OCI-LY3 (cell line): Measurements from ENCODE around the gene RSBN1.

Source experiments
- H2AFZ ChIP-seq: fragments of 200-600, 300-600 bp; shearing (Covaris generic); 2 replicates; pipeline ENCODE4 v1.6.0; 2014; ENCODE audit warnings: antibody characterized with exemption, low read depth, low read length
- H3K27ac ChIP-seq: fragments of 200-600, 300-600 bp; sonication (generic); 2 replicates; pipeline ENCODE4 v1.5.1; 2014; ENCODE audit warnings: mild to moderate bottlenecking, low read length, moderate library complexity, mixed read lengths
- H3K27me3 ChIP-seq: fragments of 200-600, 300-600 bp; sonication (generic); 2 replicates; pipeline ENCODE4 v1.6.1; 2014; ENCODE audit warnings: low read depth, low read length, mixed read lengths
- H3K36me3 ChIP-seq: fragments of 200-600, 300-600 bp; sonication (generic); replicated peaks from 2 replicates; pipeline ENCODE3; 2014; ENCODE audit warnings: low read depth, low read length, mixed read lengths
- H3K4me1 ChIP-seq: fragments of 300-600, 200-600 bp; sonication (generic); 2 replicates; pipeline ENCODE4 v1.6.1; 2014; ENCODE audit warnings: low read length, mixed read lengths
- H3K4me2 ChIP-seq: fragments of 200-600, 300-600 bp; sonication (generic); 2 replicates; pipeline ENCODE4 v1.6.1; 2014; ENCODE audit warnings: low read length, mixed read lengths
- H3K4me3 ChIP-seq: fragments of 300-600, 200-600 bp; sonication (generic); 2 replicates; pipeline ENCODE4 v1.5.1; 2014; ENCODE audit warnings: antibody characterized with exemption, mild to moderate bottlenecking, low read length, moderate library complexity
- H3K79me2 ChIP-seq: fragments of 300-600, 200-600 bp; shearing (Covaris generic); 2 replicates; pipeline ENCODE4 v1.6.1; 2014; ENCODE audit warnings: mild to moderate bottlenecking, low read length, mixed read lengths
- H3K9ac ChIP-seq: fragments of 300-600, 200-600 bp; shearing (Covaris generic); 2 replicates; pipeline ENCODE4 v1.6.0; 2014; ENCODE audit warnings: mild to moderate bottlenecking, low read length, moderate library complexity
- H3K9me3 ChIP-seq: fragments of 200-600, 300-600 bp; shearing (Covaris generic); 2 replicates; pipeline ENCODE4 v1.6.1; 2014; ENCODE audit warnings: low read length, mixed read lengths; ENCODE audit not compliant: insufficient read depth
- H4K20me1 ChIP-seq: fragments of 200-600, 300-600 bp; sonication (generic); 2 replicates; pipeline ENCODE4 v1.6.1; 2016; ENCODE audit warnings: low read length, mixed read lengths; ENCODE audit not compliant: insufficient read depth
- CTCF ChIP-seq: fragments of 200-600, 300-600 bp; sonication (generic); IDR thresholded peaks from 2 replicates; pipeline ENCODE4 v1.5.1; 2014; ENCODE audit warnings: antibody characterized with exemption, low read length, low read depth
- EZH2phosphoT487 ChIP-seq: fragments of 200-600 bp; shearing (Covaris generic); IDR thresholded peaks from 2 replicates; pipeline ENCODE4 v1.6.1; 2018; ENCODE audit warnings: antibody characterized with exemption, mixed run types, low read depth

Gene RSBN1

DNA sequence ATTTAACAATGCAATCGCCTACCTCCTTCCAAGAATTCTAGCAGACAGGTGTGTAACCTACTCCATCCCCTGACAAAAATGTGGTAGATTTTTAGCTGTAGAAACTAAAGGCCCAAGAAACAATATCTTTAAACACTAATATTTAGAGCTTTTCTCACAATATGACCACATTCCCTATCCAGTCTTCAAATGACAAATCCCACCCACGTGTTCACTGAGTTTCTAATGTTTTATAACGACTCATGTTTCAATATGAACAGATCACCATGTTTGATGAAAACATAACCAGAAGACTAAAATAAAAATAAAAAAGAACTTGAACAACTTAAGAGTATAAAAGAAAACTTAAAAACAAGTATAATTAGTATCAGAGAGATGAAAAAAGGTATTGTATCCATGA, 24.6 kb downstream of the RSBN1 start:
- no peak overlapping the region for H2AFZ ChIP-seq

DNA sequence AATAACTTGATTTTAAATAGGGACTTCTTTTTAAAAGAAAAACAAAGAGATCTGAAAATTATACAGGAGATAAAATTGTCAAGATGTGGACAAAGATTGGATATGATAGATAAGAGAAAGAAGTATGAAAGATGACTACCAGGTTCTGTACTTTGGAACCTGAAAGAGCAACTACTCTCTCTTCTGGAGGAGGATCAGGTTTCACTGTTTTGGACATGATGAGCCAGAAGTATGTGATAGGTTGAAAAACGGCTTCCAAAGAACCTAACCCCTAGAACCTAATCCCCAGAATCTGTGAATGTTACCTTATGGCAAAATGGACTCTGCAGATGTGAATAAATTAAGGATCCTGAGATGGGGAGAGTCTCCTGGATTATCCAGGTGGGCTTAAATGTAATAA, 26.2 kb downstream of the RSBN1 start:
- H3K79me2 ChIP-seq: peaks cover 59% of the 10 kb centered on the region
- peaks cover 3% of the 10 kb centered on the region for H3K36me3 ChIP-seq
- TF ChIP-seq EZH2phosphoT487 (no peak), CTCF (no peak)
- peaks cover 23% of the 10 kb centered on the region for H3K4me1 ChIP-seq
- peaks cover 10% of the 10 kb centered on the region; the same call in 1 of the 2 replicates for H4K20me1 ChIP-seq
- no peaks in the 10 kb centered on the region for H3K9me3 ChIP-seq
- H2AFZ ChIP-seq: no peak overlapping the region
- no peak overlapping the region for H3K9ac ChIP-seq
- H3K4me3 ChIP-seq: no peak overlapping the region
- H3K4me2 ChIP-seq: no peak overlapping the region
- no peak overlapping the region for H3K27ac ChIP-seq
- no peaks in the 10 kb centered on the region for H3K27me3 ChIP-seq

More for the DNA sequence above, 24.6 kb downstream of the RSBN1 start:
- H3K79me2 ChIP-seq: peaks cover 49% of the 10 kb centered on the region
- no peak overlapping the region for H3K27ac ChIP-seq
- no peak for TF ChIP-seq CTCF
- no peak for TF ChIP-seq EZH2phosphoT487
- peaks cover 5% of the 10 kb centered on the region for H3K36me3 ChIP-seq
- peaks cover 17% of the 10 kb centered on the region for H3K4me1 ChIP-seq
- no peaks in the 10 kb centered on the region for H3K9me3 ChIP-seq
- no peak overlapping the region for H3K4me2 ChIP-seq
- H3K4me3 ChIP-seq: no peak overlapping the region
- no peaks in the 10 kb centered on the region for H3K27me3 ChIP-seq
- peaks cover 5% of the 10 kb centered on the region; the same call in 1 of the 2 replicates for H4K20me1 ChIP-seq
- H3K9ac ChIP-seq: no peak overlapping the region

GRCh38 chr1:113784104-113784779, 28.0 kb downstream of the RSBN1 start:
- Histone ChIP-seq H2AFZ (no peak overlapping the region), H3K79me2 (peaks cover 74% of the 10 kb centered on the region), H3K4me3 (0 out of 2 replicates have a peak overlapping the region, but pooled peaks have one; percentile 39), H3K4me2 (peak overlapping the region; percentile 63), H3K9ac (no peak overlapping the region; the same call in 1 of the 2 replicates), H4K20me1 (peaks cover 18% of the 10 kb centered on the region; the same call in 1 of the 2 replicates), H3K9me3 (no peaks in the 10 kb centered on the region), H3K27ac (peak overlapping the region; percentile 73), H3K4me1 (peaks cover 29% of the 10 kb centered on the region), H3K27me3 (no peaks in the 10 kb centered on the region), H3K36me3 (peaks cover 3% of the 10 kb centered on the region)
- TF ChIP-seq CTCF (no peak), EZH2phosphoT487 (no peak)

GRCh38 chr1:113783254-113784103, 28.8 kb downstream of the RSBN1 start:
- H2AFZ ChIP-seq: no peak overlapping the region
- H3K9me3 ChIP-seq: no peaks in the 10 kb centered on the region
- H3K27ac ChIP-seq: peak overlapping the region; percentile 73
- H3K4me2 ChIP-seq: peak overlapping the region; percentile 63
- no peaks in the 10 kb centered on the region for H3K36me3 ChIP-seq
- no peak overlapping the region; the same call in 1 of the 2 replicates for H3K9ac ChIP-seq
- H3K4me1 ChIP-seq: peaks cover 29% of the 10 kb centered on the region
- H3K4me3 ChIP-seq: peak overlapping the region; percentile 39; the same call in 1 of the 2 replicates
- H3K27me3 ChIP-seq: no peaks in the 10 kb centered on the region
- no peak for TF ChIP-seq CTCF
- H4K20me1 ChIP-seq: peaks cover 18% of the 10 kb centered on the region; the same call in 1 of the 2 replicates
- H3K79me2 ChIP-seq: peaks cover 78% of the 10 kb centered on the region
